GM18502 (cell line): ENCODE data around the gene GSTT4.
"Not testable (repeated sequence)": the region's sequence is repeated elsewhere in the genome, so short reads cannot be mapped to it uniquely, and the experiment has no call there.

Source experiments
- ATAC-seq: cut with Tn5 transposase; IDR thresholded peaks from one replicate; pipeline ENCODE4 v1.9.1; 2021; ENCODE audit warnings: mild to moderate bottlenecking; ENCODE audit not compliant: unreplicated experiment, poor library complexity

GSTT4 gene

DNA sequence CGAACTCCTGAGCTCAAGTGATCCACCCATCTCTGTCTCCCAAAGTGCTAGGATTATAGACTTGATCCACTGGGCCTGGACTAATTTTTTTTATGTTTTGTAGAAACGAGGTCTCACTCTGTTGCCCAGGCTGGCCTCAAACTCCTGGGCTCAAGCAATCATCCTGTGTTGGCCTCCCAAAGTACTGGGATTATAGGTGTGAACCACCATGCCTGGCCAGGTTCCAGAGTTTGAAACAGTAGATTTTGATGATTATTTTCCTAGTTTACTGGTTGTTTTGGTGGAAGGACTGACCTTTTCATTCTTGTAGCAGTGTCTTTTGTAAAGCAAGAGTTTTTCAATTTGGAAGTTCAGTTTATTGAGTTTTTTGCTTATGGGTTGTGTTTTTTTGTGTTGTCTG lies 20.8 kb upstream of the GSTT4 start:
- ATAC-seq = no peak

DNA sequence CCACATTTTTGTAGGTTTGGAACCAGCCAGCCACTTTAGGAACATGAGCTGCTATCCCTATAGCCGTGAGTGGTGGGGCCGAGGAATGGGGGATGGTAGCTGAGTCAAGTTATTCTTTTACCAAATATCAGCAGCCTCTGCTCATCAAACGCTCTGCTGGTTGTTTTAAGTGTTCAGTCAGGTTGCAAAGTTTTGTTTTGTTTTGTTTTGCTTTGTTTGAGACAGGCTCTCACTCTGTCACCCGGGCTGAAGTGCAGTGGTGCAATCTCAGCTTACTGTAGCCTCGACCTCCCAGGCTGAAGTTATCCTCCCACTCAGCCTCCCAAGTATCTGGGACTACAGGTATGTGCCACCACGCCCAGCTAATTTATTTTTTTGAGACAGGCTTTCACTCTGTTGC lies 20.2 kb upstream of the GSTT4 start:
- no peak for ATAC-seq

DNA sequence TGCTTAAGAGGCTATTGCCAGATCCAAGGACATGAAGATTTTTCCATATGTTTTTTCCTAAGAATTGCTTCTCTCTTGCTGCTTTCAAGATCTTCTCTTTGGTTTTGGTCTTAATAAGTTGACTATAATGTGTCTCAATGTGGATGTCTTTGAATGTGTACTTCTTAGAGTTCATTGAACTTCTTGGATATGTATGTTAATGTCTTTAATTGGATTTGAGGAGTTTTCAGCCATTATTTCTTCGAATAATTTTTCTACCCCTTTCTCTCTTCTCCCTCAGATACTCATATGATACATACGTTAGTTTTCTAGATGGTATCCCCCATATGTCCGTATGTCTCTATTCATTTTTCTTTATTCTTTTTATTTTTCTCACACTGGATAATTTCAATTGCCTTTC lies 19.1 kb upstream of the GSTT4 start:
- no peak for ATAC-seq

DNA sequence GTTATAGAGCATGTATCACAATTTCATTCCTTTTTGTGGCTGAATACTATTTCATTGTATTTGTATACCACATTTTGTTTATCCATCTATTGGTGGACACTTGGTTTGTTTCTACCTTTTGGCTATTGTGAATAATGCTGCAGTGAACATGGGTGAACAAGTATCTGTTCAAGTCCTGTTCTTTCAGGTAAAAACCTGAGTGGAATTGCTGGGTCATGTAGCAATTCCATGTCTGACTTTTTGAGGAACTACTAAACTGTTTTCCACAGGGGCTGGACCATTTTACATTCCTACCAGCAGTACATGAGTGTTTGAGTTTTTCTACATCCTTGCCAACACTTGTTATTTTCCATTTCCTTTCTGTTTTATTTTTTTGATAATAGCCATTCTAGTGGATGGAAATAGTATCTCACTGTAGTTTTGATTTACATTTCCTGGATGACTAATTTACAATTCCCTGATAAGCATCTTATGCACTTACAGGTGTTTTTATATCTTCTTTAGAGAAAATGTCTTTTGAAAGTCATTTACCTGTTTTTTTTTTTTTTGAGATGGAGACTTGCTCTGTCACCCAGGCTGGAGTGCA lies 18.0 kb upstream of the GSTT4 start:
- no peak for ATAC-seq

DNA sequence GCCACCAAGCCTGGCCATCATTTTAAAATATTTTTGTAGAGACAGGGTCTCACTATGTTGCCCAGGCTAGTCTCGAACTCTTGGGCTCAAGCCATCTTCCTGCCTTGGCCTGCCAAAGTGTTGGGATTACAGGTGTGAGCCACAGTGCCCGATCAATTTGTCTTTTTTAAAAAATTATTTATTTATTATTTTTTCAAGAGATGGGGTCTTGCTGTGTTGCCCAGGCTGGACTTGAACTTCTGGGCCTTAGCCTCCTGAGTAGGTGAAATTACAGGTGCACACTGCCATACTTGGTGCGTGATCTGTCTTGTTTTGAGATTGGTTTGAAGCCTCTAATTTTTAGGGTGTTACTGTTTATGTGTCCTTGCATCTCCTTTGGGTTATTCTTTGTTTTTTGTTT lies 16.1 kb upstream of the GSTT4 start:
- ATAC-seq = no peak

DNA sequence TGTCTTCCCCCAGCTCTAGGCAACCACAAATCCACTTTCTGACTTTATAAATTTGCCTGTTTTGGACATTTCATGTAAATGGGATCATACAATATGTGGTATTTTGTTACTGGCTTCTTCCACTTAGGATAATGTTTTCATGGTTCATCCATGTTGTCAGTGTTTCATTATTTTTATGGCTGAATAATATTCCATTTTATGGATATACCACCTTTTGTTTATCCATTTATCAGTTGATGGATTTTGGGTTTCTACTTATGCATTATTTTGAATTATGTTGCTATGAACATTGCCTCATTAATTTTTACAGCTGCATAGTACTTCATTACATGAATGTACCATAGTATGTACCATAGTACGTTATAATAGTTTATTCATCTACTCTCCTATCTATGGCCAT lies 10.9 kb upstream of the GSTT4 start:
- ATAC-seq = no peak

DNA sequence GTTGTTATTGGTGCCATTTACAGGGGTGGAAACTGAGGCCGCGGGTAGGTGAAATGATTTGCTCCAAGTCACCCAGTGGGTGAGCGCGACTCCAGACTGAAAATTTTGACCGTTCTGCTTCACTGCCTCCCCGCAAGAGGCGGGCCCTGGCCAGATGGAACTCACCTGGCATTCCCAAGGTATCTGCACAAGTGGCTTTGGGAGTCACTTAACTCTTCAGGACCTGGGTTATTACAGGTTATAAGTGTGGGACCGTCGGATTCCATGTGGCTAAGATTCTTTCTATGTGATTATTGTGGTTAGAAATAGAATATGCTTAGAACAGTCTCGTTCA lies 6.4 kb upstream of the GSTT4 start:
- ATAC-seq = no peak

DNA sequence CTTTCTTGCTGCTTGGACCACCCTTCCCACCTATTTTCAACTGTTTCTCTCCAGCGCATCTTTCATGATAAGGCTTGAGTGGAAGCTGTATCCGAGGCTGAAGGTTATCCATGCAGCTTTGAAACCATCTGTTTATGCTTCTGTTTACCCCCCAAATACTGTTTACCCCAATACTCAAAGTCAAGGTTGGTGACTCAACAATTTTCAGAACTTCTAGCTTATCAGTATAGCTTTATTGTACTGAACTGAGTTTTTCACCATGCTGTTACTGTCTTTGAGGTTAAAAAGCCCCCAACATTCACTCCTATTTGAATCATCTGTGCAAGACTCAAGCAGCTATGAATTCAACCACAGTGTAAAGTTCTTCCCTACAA lies 4.8 kb upstream of the GSTT4 start:
- no peak for ATAC-seq

DNA sequence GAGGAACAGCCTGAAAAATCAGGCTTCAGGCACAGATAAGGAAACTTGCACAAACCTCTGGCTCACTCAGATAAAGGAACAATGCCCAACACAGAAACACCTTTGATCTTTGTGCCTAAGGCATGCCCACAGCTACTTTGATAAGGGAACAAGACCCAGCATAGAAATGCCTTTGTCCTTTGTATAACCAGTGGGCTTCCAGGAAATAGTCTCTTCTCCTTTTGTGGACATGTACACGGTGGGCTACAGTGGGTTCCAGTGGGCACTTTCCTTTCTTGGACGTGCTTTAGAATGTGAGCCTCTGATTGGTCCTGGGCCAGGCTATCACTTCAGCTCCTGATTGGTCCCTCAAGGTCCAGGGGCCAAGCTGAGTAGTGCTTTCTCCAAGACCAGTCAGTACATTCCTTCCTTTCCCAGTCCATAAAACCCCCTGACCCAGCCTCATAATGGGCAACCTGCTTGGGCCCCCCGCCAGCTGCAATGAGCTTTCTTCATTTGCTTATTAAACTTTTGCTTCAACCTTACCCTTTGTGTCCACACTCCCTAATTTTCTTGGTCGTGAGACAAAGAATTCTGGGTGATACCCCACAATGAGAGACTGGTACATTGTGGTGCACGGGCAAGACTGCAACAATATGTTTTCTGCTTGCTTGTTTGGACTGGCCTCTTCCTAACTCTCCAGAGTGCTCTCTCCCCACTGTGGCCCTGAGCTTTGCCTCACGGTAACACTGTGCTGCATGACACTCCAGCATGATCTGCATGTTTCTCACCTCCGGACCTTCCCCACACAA lies 4.2 kb upstream of the GSTT4 start:
- ATAC-seq = no peak

DNA sequence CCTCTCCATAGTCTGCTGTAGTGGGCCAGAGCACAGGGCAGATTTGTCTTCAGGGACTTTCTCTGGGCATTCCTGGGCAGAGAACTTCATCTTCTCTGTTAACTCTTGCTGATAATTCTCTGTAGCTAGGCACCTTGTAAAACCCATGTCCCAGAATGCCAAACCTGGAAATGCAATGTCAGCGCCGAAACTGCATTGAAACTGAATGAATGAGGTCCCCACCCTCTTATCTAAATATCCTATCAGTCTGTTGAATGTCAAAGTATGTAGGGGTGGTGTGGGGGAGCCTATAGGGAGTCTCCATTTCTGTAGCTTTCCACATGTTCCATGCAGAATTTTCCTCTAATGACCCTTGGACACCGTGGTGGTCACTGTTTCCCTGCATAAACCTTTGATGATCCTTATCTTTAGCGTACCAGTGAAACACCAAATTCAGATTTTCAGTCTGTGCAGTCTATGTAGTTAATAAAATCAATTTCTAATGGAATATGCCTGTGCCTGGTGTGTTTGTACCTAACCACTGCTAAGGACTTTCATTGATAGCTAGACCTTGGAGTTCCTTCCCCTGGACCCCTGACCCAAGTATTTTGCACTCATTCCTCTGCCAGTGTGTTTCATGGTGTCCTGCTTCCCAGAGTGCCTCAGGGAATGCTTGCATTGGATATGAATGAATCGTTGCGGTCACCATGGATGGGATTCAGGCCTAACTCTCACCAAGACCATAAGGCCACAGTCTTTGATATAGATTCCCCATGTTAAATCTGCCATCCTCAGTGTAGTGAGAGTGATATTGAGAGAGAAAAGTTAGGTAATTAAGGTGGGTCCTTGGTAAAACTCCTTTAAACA lies 3.4 kb upstream of the GSTT4 start:
- no peak for ATAC-seq

DNA sequence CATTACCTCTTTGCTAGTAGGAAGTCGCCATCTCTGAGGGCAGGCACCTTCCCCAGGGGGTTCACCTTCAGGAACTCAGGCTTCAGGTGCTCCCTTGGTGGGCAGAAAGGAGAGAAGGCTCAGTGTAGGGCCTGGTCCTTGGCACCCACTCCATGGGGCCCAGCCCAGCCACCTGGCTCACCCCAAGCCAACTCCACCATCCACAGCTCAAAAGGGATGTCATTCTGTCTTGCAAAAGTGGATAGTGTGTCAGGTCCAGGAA lies 2.7 kb upstream of the GSTT4 start:
- ATAC-seq = no peak

DNA sequence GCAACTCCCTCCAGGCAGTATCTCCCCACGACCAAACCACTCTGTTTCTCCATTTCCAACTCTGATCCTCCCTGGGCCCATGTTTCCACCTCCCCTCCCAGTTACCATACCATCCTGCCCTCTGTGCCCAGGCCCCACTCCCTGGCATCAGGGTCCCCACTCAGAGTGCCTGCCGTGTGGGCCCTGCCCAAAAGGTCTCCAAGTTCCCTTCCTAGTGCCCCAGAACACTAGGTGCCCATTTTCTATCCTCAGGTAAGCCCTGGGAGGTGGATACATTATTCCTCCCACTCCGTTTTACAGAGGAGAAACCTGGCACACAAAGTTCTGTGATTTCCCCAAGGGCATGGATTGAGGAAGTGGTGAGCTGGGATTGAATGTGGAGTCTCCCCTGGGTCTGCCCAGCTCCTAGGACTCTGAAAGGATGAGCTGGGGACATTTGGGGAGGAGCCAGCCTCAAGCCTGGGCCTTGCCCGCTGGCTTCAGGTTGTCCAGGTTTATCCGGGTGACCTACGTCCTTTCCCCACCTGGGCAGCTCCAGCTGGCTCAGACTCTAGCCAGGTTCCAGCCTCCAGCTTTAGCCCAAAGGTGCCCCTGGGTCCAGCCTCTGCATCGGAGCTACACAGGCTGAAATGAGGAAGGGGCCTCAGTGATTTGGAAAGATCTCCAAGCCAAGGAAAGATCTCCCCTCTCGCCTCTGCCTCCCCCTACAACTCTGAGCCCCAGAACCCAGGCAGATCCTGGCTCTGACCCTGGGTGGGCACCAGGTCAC lies 2.2 kb upstream of the GSTT4 start:
- ATAC-seq = no peak

DNA sequence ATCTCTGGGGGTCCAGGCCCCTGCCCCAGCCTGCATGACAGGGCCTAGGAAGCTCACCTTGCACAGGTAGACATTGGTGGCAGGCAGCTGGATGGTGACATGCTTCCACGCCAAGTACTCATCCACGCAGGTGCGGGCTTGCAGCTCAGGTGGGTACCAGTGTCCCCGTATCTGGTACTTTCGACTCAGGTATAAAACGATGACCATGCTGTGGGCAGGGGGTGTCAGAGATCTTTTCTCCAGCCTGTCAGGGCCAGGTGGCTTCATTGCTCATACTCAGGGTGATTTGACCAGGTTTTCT lies 1.6 kb upstream of the GSTT4 start:
- ATAC-seq = no peak

DNA sequence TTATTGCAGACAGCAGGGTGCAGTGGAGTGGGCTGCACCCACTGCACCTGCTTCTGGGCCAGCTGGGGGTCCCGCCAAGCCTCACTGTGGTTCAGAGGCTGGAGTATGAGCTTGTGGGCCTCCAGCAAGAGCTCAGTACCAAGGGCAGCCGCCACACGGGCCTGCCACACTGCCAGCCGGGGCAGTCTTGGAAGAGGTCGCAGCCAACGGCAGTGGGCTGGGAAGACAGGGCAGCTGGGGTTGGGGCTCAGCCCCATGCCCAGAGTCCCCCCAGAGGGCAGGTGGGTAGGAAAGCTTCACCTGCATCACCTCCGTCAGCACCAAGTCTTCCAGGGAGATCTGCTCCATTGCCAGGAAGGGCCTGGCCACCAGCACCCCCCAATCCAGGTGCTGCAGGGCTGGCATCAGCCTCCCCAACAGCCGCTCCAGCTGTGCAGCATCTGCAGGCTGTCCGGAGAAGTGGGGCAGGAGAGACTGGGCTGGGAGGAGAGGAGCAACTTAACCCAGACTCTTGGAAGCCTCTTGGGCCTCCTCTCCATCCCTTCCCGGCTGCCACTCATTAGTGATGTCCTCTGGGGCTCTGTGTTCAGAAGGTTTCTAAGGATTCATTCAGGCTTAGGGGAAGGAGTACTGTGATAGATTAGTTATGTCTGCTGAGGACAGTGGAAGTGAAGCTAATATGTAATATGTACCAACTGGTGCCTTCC lies 1.1 kb upstream of the GSTT4 start:
- no peak for ATAC-seq

DNA sequence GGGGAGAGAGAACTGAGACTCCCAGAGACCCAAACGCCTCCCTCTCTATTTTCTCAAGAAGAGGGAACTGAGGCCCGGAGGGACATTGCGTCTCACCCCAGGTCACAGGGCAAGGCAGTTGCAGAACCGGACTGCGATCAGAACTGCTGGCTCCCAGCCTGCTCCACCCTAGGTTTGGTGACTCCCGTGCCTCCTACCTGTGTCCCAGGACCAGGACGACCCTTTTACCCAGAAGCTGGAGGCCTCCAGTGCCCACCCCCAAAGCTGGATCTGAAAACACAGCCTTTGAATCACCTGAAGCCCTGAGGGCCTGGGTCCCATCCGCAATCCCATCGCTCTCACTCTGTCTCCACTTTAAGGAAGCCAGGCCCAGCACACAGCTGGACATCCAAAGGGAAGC lies 1.4 kb downstream of the GSTT4 start:
- no peak for ATAC-seq

DNA sequence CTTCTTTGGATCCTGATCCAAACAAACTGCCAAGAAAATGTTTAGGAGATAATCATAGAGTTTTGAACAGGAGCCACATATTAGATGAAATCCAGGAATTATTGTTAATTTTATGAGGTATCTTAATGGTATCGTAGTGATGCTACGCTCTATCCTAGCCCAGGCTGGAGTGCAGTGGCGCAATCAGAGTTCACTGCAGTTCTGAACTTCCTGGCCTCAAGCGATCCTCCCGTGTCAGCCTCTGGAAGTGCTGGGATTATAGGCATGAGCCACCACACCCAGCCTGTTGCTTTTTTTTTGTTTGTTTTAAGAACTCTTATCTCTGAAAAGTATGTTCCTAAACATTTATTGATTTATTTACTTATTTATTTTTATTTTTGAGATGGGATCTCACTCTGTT lies 2.4 kb downstream of the GSTT4 start:
- no peak for ATAC-seq

DNA sequence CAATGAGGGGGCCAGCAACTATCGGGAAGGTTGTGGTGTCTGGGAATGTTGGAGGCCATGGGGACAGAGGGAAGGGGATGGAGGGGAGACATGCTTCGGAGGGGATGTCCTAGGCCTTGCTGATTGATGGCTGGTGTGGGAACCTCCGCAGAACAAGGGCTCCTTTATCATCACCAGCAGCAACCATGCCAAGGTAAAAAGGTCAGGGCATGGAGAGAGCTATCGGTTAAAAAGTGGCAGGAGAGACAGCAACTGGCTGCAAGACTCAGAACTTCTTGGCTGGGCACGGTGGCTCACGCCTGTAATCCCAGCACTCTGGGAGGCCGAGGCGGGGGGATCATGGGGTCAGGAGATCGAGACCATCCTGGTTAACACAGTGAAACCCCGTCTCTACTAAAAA lies 3.0 kb downstream of the GSTT4 start:
- no peak for ATAC-seq

DNA sequence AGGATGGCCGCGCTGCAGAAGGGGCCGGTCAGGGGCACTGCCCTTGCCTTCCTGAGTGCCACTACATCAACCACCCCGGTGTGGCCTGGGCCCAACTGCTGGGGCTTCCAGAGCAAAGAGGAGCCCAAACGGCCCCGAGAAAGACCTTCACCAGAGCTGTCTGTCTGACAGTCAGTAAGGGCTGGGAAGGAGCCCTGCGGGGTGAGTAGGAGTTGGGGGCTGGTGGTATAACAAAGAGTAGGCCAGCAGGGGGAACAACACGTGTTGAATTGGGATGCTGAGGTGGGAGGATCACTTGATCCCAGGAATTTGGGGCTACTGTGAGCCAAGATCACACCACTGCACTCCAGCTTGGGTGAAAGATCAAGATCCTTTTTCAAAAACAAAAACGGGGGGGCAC lies 3.9 kb downstream of the GSTT4 start:
- no peak for ATAC-seq

DNA sequence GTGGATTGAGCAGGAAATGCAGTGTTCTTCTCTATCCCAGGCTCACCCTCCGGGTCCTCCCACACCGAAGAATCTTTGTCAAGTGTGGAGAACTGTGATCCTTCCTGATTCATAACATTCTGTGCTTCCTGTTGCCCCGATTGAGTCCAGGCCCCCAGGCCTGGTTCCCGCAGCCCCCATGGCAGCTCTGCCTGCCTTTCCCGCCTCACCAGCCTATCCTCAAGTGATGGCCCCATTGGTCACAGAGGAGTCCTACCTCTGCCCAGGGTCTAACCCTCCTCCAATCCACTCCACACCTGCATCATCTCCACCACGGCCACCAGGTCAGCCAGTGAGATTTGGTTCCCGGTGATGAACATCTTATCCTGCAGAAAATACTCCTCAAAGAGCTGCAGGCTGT lies 5.5 kb downstream of the GSTT4 start:
- not testable (repeated sequence) for ATAC-seq

DNA sequence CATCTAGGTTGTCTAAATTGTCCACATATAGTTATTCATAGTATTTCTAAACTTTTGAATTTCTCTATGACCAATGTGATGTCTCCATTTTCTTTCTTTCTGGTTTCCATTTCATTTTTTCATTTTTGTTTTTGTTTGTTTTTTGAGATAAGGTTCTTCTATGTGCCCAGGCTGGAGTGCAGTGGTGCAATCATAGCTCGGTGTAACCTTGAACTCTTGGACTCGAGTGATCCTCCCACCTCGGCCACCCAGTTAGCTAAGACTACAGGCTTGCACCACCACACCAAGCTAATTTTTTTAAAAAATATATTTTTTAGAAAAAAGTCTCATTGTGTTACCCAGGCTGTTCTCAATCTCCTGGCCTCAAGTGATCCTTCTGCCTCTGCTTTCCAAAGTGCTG lies 8.2 kb downstream of the GSTT4 start:
- no peak for ATAC-seq
